ENCODE measurements around the gene MALL. TPM values are rescaled to one million over a fixed set of nuclear protein-coding genes. Genes with fewer than 3 reads are reported as not detected.

MALL gene
- total and polyA plus RNA-seq, 2 of the 8 experiments (the other 6 are each of a cell fraction or from before 2014, with no cell fraction given) = 3.9 to 8.0 TPM

DNA sequence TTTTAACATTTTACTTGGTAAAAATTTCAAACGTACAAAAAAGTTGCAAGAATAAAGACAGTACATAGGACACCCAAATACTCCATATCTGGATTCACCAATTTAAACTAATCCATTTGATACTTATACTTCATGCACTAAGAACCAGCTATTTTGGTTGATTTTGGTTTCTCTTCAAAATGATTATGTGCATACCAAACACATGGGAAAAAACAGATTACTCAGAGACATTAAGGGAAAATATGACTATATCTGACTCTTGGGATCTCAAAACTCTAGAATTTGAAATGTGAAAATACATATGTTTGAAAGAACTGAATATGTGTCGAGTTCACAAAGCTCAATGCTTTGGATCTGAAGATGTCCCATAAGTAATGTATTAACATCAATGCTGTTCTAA lies 15.5 kb upstream of the MALL start (continued):
- TF ChIP-seq, protein P1, sequence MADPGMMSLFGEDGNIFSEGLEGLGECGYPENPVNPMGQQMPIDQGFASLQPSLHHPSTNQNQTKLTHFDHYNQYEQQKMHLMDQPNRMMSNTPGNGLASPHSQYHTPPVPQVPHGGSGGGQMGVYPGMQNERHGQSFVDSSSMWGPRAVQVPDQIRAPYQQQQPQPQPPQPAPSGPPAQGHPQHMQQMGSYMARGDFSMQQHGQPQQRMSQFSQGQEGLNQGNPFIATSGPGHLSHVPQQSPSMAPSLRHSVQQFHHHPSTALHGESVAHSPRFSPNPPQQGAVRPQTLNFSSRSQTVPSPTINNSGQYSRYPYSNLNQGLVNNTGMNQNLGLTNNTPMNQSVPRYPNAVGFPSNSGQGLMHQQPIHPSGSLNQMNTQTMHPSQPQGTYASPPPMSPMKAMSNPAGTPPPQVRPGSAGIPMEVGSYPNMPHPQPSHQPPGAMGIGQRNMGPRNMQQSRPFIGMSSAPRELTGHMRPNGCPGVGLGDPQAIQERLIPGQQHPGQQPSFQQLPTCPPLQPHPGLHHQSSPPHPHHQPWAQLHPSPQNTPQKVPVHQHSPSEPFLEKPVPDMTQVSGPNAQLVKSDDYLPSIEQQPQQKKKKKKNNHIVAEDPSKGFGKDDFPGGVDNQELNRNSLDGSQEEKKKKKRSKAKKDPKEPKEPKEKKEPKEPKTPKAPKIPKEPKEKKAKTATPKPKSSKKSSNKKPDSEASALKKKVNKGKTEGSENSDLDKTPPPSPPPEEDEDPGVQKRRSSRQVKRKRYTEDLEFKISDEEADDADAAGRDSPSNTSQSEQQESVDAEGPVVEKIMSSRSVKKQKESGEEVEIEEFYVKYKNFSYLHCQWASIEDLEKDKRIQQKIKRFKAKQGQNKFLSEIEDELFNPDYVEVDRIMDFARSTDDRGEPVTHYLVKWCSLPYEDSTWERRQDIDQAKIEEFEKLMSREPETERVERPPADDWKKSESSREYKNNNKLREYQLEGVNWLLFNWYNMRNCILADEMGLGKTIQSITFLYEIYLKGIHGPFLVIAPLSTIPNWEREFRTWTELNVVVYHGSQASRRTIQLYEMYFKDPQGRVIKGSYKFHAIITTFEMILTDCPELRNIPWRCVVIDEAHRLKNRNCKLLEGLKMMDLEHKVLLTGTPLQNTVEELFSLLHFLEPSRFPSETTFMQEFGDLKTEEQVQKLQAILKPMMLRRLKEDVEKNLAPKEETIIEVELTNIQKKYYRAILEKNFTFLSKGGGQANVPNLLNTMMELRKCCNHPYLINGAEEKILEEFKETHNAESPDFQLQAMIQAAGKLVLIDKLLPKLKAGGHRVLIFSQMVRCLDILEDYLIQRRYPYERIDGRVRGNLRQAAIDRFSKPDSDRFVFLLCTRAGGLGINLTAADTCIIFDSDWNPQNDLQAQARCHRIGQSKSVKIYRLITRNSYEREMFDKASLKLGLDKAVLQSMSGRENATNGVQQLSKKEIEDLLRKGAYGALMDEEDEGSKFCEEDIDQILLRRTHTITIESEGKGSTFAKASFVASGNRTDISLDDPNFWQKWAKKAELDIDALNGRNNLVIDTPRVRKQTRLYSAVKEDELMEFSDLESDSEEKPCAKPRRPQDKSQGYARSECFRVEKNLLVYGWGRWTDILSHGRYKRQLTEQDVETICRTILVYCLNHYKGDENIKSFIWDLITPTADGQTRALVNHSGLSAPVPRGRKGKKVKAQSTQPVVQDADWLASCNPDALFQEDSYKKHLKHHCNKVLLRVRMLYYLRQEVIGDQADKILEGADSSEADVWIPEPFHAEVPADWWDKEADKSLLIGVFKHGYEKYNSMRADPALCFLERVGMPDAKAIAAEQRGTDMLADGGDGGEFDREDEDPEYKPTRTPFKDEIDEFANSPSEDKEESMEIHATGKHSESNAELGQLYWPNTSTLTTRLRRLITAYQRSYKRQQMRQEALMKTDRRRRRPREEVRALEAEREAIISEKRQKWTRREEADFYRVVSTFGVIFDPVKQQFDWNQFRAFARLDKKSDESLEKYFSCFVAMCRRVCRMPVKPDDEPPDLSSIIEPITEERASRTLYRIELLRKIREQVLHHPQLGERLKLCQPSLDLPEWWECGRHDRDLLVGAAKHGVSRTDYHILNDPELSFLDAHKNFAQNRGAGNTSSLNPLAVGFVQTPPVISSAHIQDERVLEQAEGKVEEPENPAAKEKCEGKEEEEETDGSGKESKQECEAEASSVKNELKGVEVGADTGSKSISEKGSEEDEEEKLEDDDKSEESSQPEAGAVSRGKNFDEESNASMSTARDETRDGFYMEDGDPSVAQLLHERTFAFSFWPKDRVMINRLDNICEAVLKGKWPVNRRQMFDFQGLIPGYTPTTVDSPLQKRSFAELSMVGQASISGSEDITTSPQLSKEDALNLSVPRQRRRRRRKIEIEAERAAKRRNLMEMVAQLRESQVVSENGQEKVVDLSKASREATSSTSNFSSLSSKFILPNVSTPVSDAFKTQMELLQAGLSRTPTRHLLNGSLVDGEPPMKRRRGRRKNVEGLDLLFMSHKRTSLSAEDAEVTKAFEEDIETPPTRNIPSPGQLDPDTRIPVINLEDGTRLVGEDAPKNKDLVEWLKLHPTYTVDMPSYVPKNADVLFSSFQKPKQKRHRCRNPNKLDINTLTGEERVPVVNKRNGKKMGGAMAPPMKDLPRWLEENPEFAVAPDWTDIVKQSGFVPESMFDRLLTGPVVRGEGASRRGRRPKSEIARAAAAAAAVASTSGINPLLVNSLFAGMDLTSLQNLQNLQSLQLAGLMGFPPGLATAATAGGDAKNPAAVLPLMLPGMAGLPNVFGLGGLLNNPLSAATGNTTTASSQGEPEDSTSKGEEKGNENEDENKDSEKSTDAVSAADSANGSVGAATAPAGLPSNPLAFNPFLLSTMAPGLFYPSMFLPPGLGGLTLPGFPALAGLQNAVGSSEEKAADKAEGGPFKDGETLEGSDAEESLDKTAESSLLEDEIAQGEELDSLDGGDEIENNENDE (IDR thresholded peaks at IDR 0.05; ENCODE audit: insufficient replicate concordance, low read length) = no peak
- TF ChIP-seq TBP (IDR thresholded peaks at IDR 0.05; ENCODE audit: low read depth, low read length) (no peak), POU5F1 (IDR thresholded peaks at IDR 0.05; ENCODE audit: low read depth, low read length) (no peak), NANOG (IDR thresholded peaks at IDR 0.05; ENCODE audit: insufficient read depth, low read depth, low read length, poor library complexity, severe bottlenecking) (no peak), RNF2 (IDR thresholded peaks at IDR 0.05; ENCODE audit: borderline replicate concordance, low read depth, low read length, missing control alignments, poor library complexity, severe bottlenecking) (no peak), PHF8 (conservative IDR thresholded peaks at IDR 0.05; ENCODE audit: low read depth, low read length) (no peak), JUN (IDR thresholded peaks at IDR 0.05; ENCODE audit: low read depth, low read length) (no peak), BCL11A (IDR thresholded peaks at IDR 0.05; ENCODE audit: low read depth in 2 of 2, low read length in 2 of 2) (no peak), MAFK (IDR thresholded peaks at IDR 0.05; ENCODE audit: low read depth, low read length) (no peak), TAF1 (IDR thresholded peaks at IDR 0.05; ENCODE audit: low read depth, low read length) (no peak), EGR1 (IDR thresholded peaks at IDR 0.05; ENCODE audit: borderline replicate concordance, low read depth, low read length) (no peak), KDM1A (IDR thresholded peaks at IDR 0.05; ENCODE audit: borderline replicate concordance, low read length) (no peak)
